Upper lobe of left lung (tissue), 6 donors: Measurements from ENCODE around the gene NNAT. TPM values are rescaled to one million over a fixed set of nuclear protein-coding genes. Genes with fewer than 3 reads are reported as not detected.

Source experiments
- ATAC-seq, 2 donors: fragments of 200-7000 bp; cut with Tn5 transposase; one replicate each; pipeline ENCODE4 v1.9.1; 2022; ENCODE audit warnings: mild to moderate bottlenecking in 2 of 2, moderate library complexity in 2 of 2; ENCODE audit not compliant: low FRiP score in 2 of 2
- DNase-seq, 2 donors: peaks; one replicate each; pipeline ENCODE4 v3.0.0-alpha.2; 2019 to 2020
- H3K27ac ChIP-seq, 4 donors: fragments of 200-600 bp; sonication (generic); one replicate each; pipeline ENCODE4 v1.5.1; 2016 to 2019
- H3K27me3 ChIP-seq, 4 donors: fragments of 200-600 bp; sonication (generic); one replicate each; pipeline ENCODE4 v1.5.1; 2017 to 2019
- H3K36me3 ChIP-seq, 4 donors: fragments of 200-600 bp; sonication (generic); one replicate each; pipeline ENCODE4 v1.5.1; 2016 to 2019
- H3K4me1 ChIP-seq, 4 donors: fragments of 200-600 bp; sonication (generic); one replicate each; pipeline ENCODE4 v1.5.1; 2018 to 2019
- H3K4me3 ChIP-seq, 4 donors: fragments of 200-600 bp; sonication (generic); one replicate each; pipeline ENCODE4 v1.5.1; 2017 to 2019; ENCODE audit warnings: mild to moderate bottlenecking in 2 of 4, moderate library complexity in 1 of 4
- H3K9me3 ChIP-seq, 4 donors: fragments of 200-600 bp; sonication (generic); one replicate each; pipeline ENCODE4 v1.5.1; 2018 to 2019
- EP300 ChIP-seq, 4 donors: sonication (generic); formaldehyde crosslinking; IDR thresholded peaks; one replicate each; pipeline ENCODE4 v1.5.1; 2017; ENCODE audit warnings: antibody characterized with exemption in 4 of 4, control low read depth in 2 of 4
- POLR2A ChIP-seq, 4 donors: fragments of 450-650 bp; IDR thresholded peaks; one replicate each; pipeline ENCODE4 v1.5.1; 2016 to 2017; ENCODE audit warnings: antibody characterized with exemption in 4 of 4, mild to moderate bottlenecking in 2 of 4
- POLR2AphosphoS5 ChIP-seq, 2 donors: sonication (generic); formaldehyde crosslinking; IDR thresholded peaks; one replicate each; pipeline ENCODE4 v1.5.1; 2017; ENCODE audit warnings: antibody characterized with exemption in 2 of 2
- WGBS, 2 donors: methylation state at CpG; one replicate each; pipeline ENCODE4 v1.1.5; 2017 to 2018; 5-methylcytosine and 5-hydroxymethylcytosine counted together
- total RNA-seq, 6 donors: library from RNA; depleted of rRNA in 4 of 6; stranded (reverse); fragments of >200 nt in 4 of 6; gene quantifications; one replicate each; pipeline versions ENCODE4 v1.1.0 to v1.2.1, GENCODE V29; 2016 to 2021
- TF ChIP-seq, protein P1 (sequence below), 6 experiments: fragments of 450-650 bp in 4 of 6; fragments of 200-600 bp in 2 of 6; sonication (generic) in 2 of 6; IDR thresholded peaks; one replicate each; pipeline ENCODE4 v1.5.1; 2016 to 2019; ENCODE audit warnings: antibody characterized with exemption in 6 of 6
- donor health status: DM: no; HTN: no; CAD: no; lungs with moderate emphysema.
- donor health status: DM: no; HTN: yes; CAD: no; lungs with severe emphysema.

The NNAT gene
- total RNA-seq, 6 donors from 2014 or later: 0.66 to 1.2 (median 0.95) TPM; not detected in 2

GRCh38 chr20:37558306-37558705 is 37.3 kb downstream of the NNAT start:
- H3K27ac ChIP-seq: no peak overlapping the region
- ATAC-seq (no peak), DNase-seq (no peak)
- WGBS, 2 donors: 81 to 83% methylated on average over 4 of the region's 4 CpGs
- H3K9me3 ChIP-seq: no peaks in the 10 kb centered on the region
- peaks cover 0 to 3% (median 0%) of the 10 kb centered on the region in 4 donors for H3K27me3 ChIP-seq
- H3K36me3 ChIP-seq: no peaks in the 10 kb centered on the region
- no peak for TF ChIP-seq POLR2AphosphoS5 (IDR thresholded peaks at IDR 0.05)
- no peak for TF ChIP-seq EP300 (IDR thresholded peaks at IDR 0.05)
- TF ChIP-seq POLR2A (IDR thresholded peaks at IDR 0.05): no peak
- TF ChIP-seq, protein P1, sequence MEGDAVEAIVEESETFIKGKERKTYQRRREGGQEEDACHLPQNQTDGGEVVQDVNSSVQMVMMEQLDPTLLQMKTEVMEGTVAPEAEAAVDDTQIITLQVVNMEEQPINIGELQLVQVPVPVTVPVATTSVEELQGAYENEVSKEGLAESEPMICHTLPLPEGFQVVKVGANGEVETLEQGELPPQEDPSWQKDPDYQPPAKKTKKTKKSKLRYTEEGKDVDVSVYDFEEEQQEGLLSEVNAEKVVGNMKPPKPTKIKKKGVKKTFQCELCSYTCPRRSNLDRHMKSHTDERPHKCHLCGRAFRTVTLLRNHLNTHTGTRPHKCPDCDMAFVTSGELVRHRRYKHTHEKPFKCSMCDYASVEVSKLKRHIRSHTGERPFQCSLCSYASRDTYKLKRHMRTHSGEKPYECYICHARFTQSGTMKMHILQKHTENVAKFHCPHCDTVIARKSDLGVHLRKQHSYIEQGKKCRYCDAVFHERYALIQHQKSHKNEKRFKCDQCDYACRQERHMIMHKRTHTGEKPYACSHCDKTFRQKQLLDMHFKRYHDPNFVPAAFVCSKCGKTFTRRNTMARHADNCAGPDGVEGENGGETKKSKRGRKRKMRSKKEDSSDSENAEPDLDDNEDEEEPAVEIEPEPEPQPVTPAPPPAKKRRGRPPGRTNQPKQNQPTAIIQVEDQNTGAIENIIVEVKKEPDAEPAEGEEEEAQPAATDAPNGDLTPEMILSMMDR (IDR thresholded peaks at IDR 0.05): no peak
- no peaks in the 10 kb centered on the region for H3K4me1 ChIP-seq
- H3K4me3 ChIP-seq: no peak overlapping the region

DNA sequence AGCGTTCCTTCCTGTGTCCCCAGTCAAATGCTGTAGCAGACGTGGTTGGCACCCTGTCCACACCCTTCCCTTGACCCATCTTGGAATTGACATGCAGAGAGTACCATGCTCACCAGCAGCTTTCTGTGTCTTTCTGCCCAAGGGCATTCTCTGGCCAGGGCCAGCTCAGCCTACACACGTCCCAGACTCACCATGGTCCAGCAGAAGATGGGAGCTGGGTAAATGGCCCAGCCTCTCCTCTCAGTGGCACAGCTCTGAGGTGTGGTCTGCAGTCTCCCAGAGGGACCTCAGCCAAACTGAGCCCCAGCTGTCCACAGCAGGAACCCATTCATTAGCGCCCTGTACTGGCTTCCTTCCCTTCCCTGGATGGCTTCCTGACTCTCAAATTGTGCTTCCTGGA is 37.7 kb downstream of the NNAT start:
- WGBS, 2 donors: 61 to 69% methylated on average over 2 to 4 of the region's 4 CpGs
- ATAC-seq: peak in 1 of 2 donors; percentile 38
- no peak for TF ChIP-seq POLR2A (IDR thresholded peaks at IDR 0.05)
- TF ChIP-seq, protein P1 (IDR thresholded peaks at IDR 0.05): no peak
- TF ChIP-seq EP300 (IDR thresholded peaks at IDR 0.05): no peak
- TF ChIP-seq POLR2AphosphoS5 (IDR thresholded peaks at IDR 0.05): no peak

GRCh38 chr20:37559312-37560027 is 38.4 kb downstream of the NNAT start:
- DNase-seq: no peak
- Histone ChIP-seq H3K27ac (no peak overlapping the region), H3K4me3 (no peak overlapping the region), H3K36me3 (no peaks in the 10 kb centered on the region), H3K9me3 (no peaks in the 10 kb centered on the region), H3K27me3 (peaks cover 0 to 8% (median 0%) of the 10 kb centered on the region in 4 donors), H3K4me1 (peaks cover 3 to 5% (median 4%) of the 10 kb centered on the region in 4 donors)
- WGBS, 2 donors: 77 to 85% methylated on average over 11 of the region's 11 CpGs
- TF ChIP-seq, protein P1 (IDR thresholded peaks at IDR 0.05): no peak
- TF ChIP-seq POLR2AphosphoS5 (IDR thresholded peaks at IDR 0.05) (no peak), POLR2A (IDR thresholded peaks at IDR 0.05) (no peak), EP300 (IDR thresholded peaks at IDR 0.05) (no peak)
- no peak for ATAC-seq

More for the DNA sequence above, 37.7 kb downstream of the NNAT start:
- Histone ChIP-seq H3K36me3 (no peaks in the 10 kb centered on the region), H3K27ac (no peak overlapping the region), H3K4me3 (no peak overlapping the region), H3K9me3 (no peaks in the 10 kb centered on the region), H3K4me1 (no peaks in the 10 kb centered on the region), H3K27me3 (peaks cover 0 to 3% (median 0%) of the 10 kb centered on the region in 4 donors)
- no peak for DNase-seq

DNA sequence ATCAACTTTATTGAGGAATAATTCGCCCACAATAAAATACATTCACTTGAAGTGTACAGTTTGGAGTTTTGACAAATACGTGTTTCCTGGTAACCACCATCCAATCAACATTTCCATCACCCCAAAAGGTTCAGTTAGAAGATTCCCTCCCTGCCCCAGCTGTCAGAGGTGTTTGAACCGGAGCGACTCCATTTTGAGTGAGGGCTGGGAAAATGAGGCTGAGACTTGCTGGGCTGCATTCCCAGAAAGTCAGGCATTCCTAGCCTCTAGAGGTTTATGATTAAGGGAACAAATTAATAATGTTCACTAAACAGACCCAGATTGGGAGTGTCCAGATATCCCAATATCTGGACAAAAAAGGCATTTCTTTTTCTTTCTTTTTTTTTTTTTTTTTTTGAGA is 39.6 kb downstream of the NNAT start:
- 67% methylated on average over 4 of the region's 4 CpGs for WGBS, 2 donors
- TF ChIP-seq POLR2A (IDR thresholded peaks at IDR 0.05) (no peak), POLR2AphosphoS5 (IDR thresholded peaks at IDR 0.05) (no peak), EP300 (IDR thresholded peaks at IDR 0.05) (no peak)
- ATAC-seq: no peak
- no peak for DNase-seq
- H3K4me1 ChIP-seq: peaks cover 3 to 7% (median 6%) of the 10 kb centered on the region in 4 donors
- no peak overlapping the region for H3K4me3 ChIP-seq
- H3K27ac ChIP-seq: no peak overlapping the region
- H3K36me3 ChIP-seq: no peaks in the 10 kb centered on the region
- no peaks in the 10 kb centered on the region for H3K9me3 ChIP-seq
- H3K27me3 ChIP-seq: peaks cover 0 to 9% (median 0%) of the 10 kb centered on the region in 4 donors

GRCh38 chr20:37562695-37563480 is 41.8 kb downstream of the NNAT start:
- no peak for DNase-seq
- peaks cover 0 to 9% (median 0%) of the 10 kb centered on the region in 4 donors for H3K27me3 ChIP-seq
- H3K9me3 ChIP-seq: no peaks in the 10 kb centered on the region
- WGBS, 2 donors: 61 to 76% methylated on average over 3 of the region's 3 CpGs
- no peak overlapping the region for H3K27ac ChIP-seq
- H3K4me1 ChIP-seq: peaks cover 3 to 7% (median 6%) of the 10 kb centered on the region in 4 donors
- TF ChIP-seq POLR2AphosphoS5 (IDR thresholded peaks at IDR 0.05): no peak
- TF ChIP-seq POLR2A (IDR thresholded peaks at IDR 0.05): no peak
- TF ChIP-seq, protein P1 (IDR thresholded peaks at IDR 0.05): no peak
- no peak for TF ChIP-seq EP300 (IDR thresholded peaks at IDR 0.05)
- H3K36me3 ChIP-seq: no peaks in the 10 kb centered on the region
- no peak overlapping the region for H3K4me3 ChIP-seq
- ATAC-seq: no peak
